Activated CD4-positive, alpha-beta T cell treated with anti-CD3 and anti-CD28 coated beads, Interleukin-2, amount 50 U/mL, for 4 hours (primary cell): ENCODE data around the gene MS4A4A.

ENCODE experiments used
- DNase-seq, 2 experiments: peaks; one replicate each; pipeline ENCODE4 v3.0.0-alpha.2; 2020

MS4A4A gene

DNA sequence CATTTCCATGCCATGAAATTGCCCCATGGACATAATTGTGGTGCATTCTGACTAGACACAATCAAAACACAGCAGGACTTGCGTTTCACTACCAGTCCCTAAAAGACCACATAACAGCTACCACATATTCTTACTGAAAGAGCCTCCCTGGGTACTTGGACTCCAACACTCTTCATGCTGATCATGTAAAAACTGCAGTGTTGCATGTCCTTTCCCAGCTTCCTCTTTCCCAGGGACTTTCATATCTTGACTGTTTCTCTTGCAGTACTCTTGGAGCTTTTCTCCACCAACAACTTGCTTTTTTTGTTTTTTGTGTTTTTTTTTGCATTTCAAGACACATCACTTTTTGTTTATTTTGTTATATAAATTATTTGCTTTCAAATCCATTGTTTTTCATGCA is 69.5 kb downstream of the MS4A4A start:
- DNase-seq, result no peak

- no peak for DNase-seq
Observed at GRCh38 chr11:60357771-60358170, 77.3 kb downstream of the MS4A4A start.
